WTC11 (cell line): ENCODE results near the gene RHOBTB3. TPM values are rescaled to one million over a fixed set of nuclear protein-coding genes. Genes with fewer than 3 reads are reported as not detected.
A peak's percentile ranks its signal among the peaks of the same experiment; 100 is the strongest.

ENCODE experiments used
- ATAC-seq: fragments of 200-7000 bp; cut with Tn5 transposase; 2 replicates; pipeline ENCODE4 v1.10.0; 2021; ENCODE audit warnings: mild to moderate bottlenecking, moderate library complexity
- CTCF ChIA-PET: fragments of 300-600 bp; sonication (Branson Sonifier 250); formaldehyde crosslinking; loops from one replicate; lab custom pipeline; 2021; ENCODE audit warnings: antibody characterized with exemption; lab: Charles Lee
- POLR2A ChIA-PET: fragments of 350-600 bp; sonication (Branson Sonifier 250); formaldehyde crosslinking; loops from one replicate; lab custom pipeline; 2021; ENCODE audit warnings: antibody characterized with exemption; lab: Charles Lee
- DNase-seq: peaks from one replicate; pipeline ENCODE4 v3.0.0; 2021; ENCODE audit warnings: low spot score
- H3K27ac Mint-ChIP-seq: 2 replicates; pipeline ENCODE4 v1.8.0; 2021; ENCODE audit warnings: mixed read lengths
- H3K27me3 Mint-ChIP-seq: 2 replicates; pipeline ENCODE4 v1.8.0; 2021; ENCODE audit warnings: low read depth, mild to moderate bottlenecking, moderate library complexity, mixed read lengths
- H3K36me3 Mint-ChIP-seq: 2 replicates; pipeline ENCODE4 v1.8.0; 2021; ENCODE audit warnings: mixed read lengths
- H3K4me1 Mint-ChIP-seq: 2 replicates; pipeline ENCODE4 v1.8.0; 2022; ENCODE audit warnings: mixed read lengths
- H3K4me3 Mint-ChIP-seq: 2 replicates; pipeline ENCODE4 v1.8.0; 2021; ENCODE audit warnings: mild to moderate bottlenecking, moderate library complexity, mixed read lengths
- H3K9me3 Mint-ChIP-seq: 2 replicates; pipeline ENCODE4 v1.8.0; 2021; ENCODE audit warnings: mixed read lengths
- CREB1 ChIP-seq: sonication (generic); formaldehyde crosslinking; IDR thresholded peaks from 2 replicates; pipeline ENCODE4 v1.8.0; 2023; ENCODE audit warnings: mild to moderate bottlenecking, missing genetic modification reagents
- FOXK1 ChIP-seq: sonication (generic); formaldehyde crosslinking; IDR thresholded peaks from 2 replicates; pipeline ENCODE4 v1.8.0; 2022; ENCODE audit warnings: mild to moderate bottlenecking, moderate library complexity, missing genetic modification reagents
- GABPB1 ChIP-seq: sonication (generic); formaldehyde crosslinking; IDR thresholded peaks from 2 replicates; pipeline ENCODE4 v1.8.1; 2023; ENCODE audit warnings: mild to moderate bottlenecking, missing genetic modification reagents
- GRHL2 ChIP-seq: fragments of 250-450 bp; sonication (Bioruptor Pico); IDR thresholded peaks from 2 replicates; pipeline ENCODE4 v1.8.0; 2022; ENCODE audit warnings: mild to moderate bottlenecking, moderate library complexity; ENCODE audit not compliant: insufficient replicate concordance, severe bottlenecking
- KAT7 ChIP-seq: sonication (generic); formaldehyde crosslinking; IDR thresholded peaks from 2 replicates; pipeline ENCODE4 v1.8.1; 2023; ENCODE audit warnings: missing genetic modification reagents, mild to moderate bottlenecking, borderline replicate concordance
- MYBL2 ChIP-seq: sonication (generic); formaldehyde crosslinking; IDR thresholded peaks from 2 replicates; pipeline ENCODE4 v1.8.1; 2023; ENCODE audit warnings: mild to moderate bottlenecking, moderate library complexity, missing genetic modification reagents
- NFATC4 ChIP-seq: fragments of 250-450 bp; sonication (Bioruptor Pico); IDR thresholded peaks from 2 replicates; pipeline ENCODE4 v1.9.0; 2021; ENCODE audit warnings: mild to moderate bottlenecking
- NFE2L1 ChIP-seq: sonication (generic); formaldehyde crosslinking; IDR thresholded peaks from 2 replicates; pipeline ENCODE4 v1.8.1; 2023; ENCODE audit warnings: missing genetic modification reagents
- NR1H2 ChIP-seq: sonication (generic); formaldehyde crosslinking; IDR thresholded peaks from 2 replicates; pipeline ENCODE4 v1.9.0; 2021; ENCODE audit warnings: mild to moderate bottlenecking, moderate library complexity, missing genetic modification reagents
- NR3C1 ChIP-seq: sonication (generic); formaldehyde crosslinking; conservative IDR thresholded peaks from 2 replicates; pipeline ENCODE4 v1.8.1; 2023; ENCODE audit warnings: low read depth, mild to moderate bottlenecking, missing genetic modification reagents
- total RNA-seq: library from RNA; stranded (reverse); gene quantifications from 3 replicates; pipeline ENCODE4 v1.2.3, GENCODE V29; 2021
- TF ChIP-seq, protein P1 (sequence below): fragments of 250-450 bp; sonication (Bioruptor Pico); IDR thresholded peaks from 2 replicates; pipeline ENCODE4 v1.8.0; 2021; ENCODE audit warnings: mild to moderate bottlenecking
- TF ChIP-seq, protein P2 (sequence below): sonication (generic); formaldehyde crosslinking; IDR thresholded peaks from 2 replicates; pipeline ENCODE4 v1.8.1; 2022; ENCODE audit warnings: low read depth, missing genetic modification reagents, borderline replicate concordance
- TF ChIP-seq, protein P3 (sequence below): fragments of 200-600 bp; IDR thresholded peaks from 2 replicates; pipeline ENCODE4 v1.8.0; 2022; ENCODE audit warnings: antibody characterized with exemption
- TF ChIP-seq, protein P4 (sequence below): sonication (generic); formaldehyde crosslinking; IDR thresholded peaks from 2 replicates; pipeline ENCODE4 v1.8.1; 2022; ENCODE audit warnings: mild to moderate bottlenecking, moderate library complexity, missing genetic modification reagents
- TF ChIP-seq, protein P5 (sequence below): fragments of 250-450 bp; sonication (Bioruptor Pico); conservative IDR thresholded peaks from 2 replicates; pipeline ENCODE4 v1.9.0; 2021; ENCODE audit warnings: mild to moderate bottlenecking
- TF ChIP-seq, protein P6 (sequence below): sonication (generic); formaldehyde crosslinking; IDR thresholded peaks from 2 replicates; pipeline ENCODE4 v1.8.1; 2023; ENCODE audit warnings: mild to moderate bottlenecking, missing genetic modification reagents, borderline replicate concordance

The RHOBTB3 gene
- total RNA-seq, 1 experiment from 2014 or later: 13.8 TPM

DNA sequence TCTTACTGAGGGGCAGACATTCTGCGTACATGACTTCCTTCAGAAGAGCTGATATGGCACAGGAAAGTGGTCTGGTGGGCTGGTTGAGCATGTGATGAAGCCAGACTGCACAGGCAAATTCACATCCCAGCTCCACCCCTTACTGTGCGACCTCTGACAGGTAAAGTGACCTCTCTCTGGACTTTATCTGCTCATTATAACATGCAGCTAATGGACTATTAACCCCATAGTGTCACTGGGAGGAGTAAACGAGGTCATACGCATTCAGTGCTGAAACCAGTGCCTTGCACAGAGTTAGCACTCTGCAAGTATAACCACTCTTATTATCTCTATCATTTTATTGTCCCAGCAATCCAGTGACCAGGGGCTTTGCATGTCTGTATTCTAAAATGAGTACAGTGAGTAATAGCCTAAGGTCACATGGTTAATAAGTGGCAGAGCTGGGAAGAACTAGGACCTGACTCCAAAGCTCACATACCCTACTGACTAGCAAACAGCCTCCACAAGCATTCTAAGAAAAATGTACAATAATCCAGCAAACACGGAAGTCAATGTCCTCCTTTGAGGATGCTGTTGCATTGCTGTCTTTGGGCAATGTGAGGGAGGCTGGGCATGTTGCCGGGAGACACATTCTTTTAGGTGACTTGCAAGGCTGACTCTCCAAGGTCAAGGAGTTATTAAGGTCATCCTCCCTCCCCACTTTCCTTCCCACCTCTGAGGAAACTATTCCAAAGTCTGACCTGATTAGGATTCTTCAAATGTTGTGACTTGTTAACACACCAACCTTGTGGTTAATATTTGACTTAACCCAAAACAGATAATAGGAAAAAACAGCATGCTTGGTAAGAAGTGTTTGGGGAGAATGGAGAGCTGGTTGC, 72.4 kb downstream of the RHOBTB3 start:
- Mint-ChIP-seq H3K36me3 (no peaks in the 10 kb centered on the region), H3K4me1 (peaks cover 5% of the 10 kb centered on the region), H3K27ac (no peak overlapping the region), H3K27me3 (no peaks in the 10 kb centered on the region), H3K4me3 (no peak overlapping the region), H3K9me3 (peaks cover 16% of the 10 kb centered on the region)
- ChIA-PET CTCF (interaction anchor here (1.4 to 1.8 kb wide), 2 partner anchors 22 to 23 kb away, joined by 5 to 8 read pairs; no protein-coding TSS in a partner anchor), POLR2A (no interaction called here)
- no peak for ATAC-seq
- DNase-seq: no peak
- TF ChIP-seq, protein P1, sequence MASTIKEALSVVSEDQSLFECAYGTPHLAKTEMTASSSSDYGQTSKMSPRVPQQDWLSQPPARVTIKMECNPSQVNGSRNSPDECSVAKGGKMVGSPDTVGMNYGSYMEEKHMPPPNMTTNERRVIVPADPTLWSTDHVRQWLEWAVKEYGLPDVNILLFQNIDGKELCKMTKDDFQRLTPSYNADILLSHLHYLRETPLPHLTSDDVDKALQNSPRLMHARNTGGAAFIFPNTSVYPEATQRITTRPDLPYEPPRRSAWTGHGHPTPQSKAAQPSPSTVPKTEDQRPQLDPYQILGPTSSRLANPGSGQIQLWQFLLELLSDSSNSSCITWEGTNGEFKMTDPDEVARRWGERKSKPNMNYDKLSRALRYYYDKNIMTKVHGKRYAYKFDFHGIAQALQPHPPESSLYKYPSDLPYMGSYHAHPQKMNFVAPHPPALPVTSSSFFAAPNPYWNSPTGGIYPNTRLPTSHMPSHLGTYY: no peak
- TF ChIP-seq NR3C1 (CRISPR knock-in tag) (no peak), GABPB1 (CRISPR knock-in tag) (peak; percentile 30; the same call in 1 of the 2 replicates), MYBL2 (CRISPR knock-in tag) (no peak), NFATC4 (CRISPR knock-in tag) (no peak), KAT7 (CRISPR knock-in tag) (no peak)
- TF ChIP-seq, protein P2, sequence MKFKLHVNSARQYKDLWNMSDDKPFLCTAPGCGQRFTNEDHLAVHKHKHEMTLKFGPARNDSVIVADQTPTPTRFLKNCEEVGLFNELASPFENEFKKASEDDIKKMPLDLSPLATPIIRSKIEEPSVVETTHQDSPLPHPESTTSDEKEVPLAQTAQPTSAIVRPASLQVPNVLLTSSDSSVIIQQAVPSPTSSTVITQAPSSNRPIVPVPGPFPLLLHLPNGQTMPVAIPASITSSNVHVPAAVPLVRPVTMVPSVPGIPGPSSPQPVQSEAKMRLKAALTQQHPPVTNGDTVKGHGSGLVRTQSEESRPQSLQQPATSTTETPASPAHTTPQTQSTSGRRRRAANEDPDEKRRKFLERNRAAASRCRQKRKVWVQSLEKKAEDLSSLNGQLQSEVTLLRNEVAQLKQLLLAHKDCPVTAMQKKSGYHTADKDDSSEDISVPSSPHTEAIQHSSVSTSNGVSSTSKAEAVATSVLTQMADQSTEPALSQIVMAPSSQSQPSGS (CRISPR knock-in tag): no peak
- TF ChIP-seq, protein P3, sequence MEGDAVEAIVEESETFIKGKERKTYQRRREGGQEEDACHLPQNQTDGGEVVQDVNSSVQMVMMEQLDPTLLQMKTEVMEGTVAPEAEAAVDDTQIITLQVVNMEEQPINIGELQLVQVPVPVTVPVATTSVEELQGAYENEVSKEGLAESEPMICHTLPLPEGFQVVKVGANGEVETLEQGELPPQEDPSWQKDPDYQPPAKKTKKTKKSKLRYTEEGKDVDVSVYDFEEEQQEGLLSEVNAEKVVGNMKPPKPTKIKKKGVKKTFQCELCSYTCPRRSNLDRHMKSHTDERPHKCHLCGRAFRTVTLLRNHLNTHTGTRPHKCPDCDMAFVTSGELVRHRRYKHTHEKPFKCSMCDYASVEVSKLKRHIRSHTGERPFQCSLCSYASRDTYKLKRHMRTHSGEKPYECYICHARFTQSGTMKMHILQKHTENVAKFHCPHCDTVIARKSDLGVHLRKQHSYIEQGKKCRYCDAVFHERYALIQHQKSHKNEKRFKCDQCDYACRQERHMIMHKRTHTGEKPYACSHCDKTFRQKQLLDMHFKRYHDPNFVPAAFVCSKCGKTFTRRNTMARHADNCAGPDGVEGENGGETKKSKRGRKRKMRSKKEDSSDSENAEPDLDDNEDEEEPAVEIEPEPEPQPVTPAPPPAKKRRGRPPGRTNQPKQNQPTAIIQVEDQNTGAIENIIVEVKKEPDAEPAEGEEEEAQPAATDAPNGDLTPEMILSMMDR: no peak

DNA sequence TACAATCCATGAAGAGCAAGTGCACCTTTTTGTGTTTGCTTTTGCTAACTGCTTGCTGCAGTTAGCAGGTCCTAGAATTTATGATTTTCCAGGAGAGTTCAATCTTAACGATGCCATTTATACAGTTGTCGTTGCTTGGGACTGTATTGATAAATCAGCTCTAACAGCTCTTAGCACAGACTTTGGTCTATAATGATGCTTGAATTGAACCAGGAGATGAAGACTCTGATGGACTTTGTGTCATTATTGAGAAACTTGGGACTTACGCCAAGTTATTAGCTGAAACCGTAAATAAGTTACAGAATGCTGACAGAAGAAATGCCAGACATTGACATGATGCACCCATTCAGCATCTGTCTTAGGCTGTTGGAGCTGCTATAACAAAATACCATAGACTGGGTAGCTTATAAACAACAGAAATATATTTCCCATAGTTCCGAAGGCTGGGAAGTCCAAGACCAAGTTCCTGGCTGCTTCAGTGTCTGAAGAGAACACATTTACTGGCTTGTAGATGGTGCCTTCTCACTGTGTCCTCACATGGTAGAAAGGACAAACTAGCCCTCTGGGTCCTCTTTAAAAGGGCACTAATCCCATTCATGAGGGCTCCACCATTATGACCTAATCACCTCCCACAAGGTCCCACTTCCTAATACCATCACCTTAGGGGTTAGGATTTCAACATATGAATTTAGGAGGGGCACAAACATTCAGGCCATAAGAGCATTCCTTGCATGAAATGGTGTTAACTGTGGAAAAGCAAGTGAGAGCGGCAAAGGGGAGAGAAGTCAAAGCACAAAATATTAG, 73.8 kb downstream of the RHOBTB3 start:
- DNase-seq: no peak
- ChIA-PET POLR2A (no interaction called here), CTCF (interaction anchor here (1.8 kb wide), 1 partner anchor 24 kb away, joined by 8 read pairs; no protein-coding TSS in a partner anchor)
- Mint-ChIP-seq H3K4me1 (peaks cover 20% of the 10 kb centered on the region), H3K27me3 (no peaks in the 10 kb centered on the region), H3K27ac (no peak overlapping the region), H3K4me3 (no peak overlapping the region), H3K36me3 (no peaks in the 10 kb centered on the region), H3K9me3 (peaks cover 16% of the 10 kb centered on the region)
- ATAC-seq: no peak
- no peak for TF ChIP-seq NFE2L1
- TF ChIP-seq, protein P4, sequence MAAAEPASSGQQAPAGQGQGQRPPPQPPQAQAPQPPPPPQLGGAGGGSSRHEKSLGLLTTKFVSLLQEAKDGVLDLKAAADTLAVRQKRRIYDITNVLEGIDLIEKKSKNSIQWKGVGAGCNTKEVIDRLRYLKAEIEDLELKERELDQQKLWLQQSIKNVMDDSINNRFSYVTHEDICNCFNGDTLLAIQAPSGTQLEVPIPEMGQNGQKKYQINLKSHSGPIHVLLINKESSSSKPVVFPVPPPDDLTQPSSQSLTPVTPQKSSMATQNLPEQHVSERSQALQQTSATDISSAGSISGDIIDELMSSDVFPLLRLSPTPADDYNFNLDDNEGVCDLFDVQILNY: no peak
- TF ChIP-seq GRHL2: no peak
- no peak for TF ChIP-seq GABPB1 (CRISPR knock-in tag)
- TF ChIP-seq NR1H2 (CRISPR knock-in tag): no peak
- no peak for TF ChIP-seq CREB1
- no peak for TF ChIP-seq FOXK1 (CRISPR knock-in tag)
- TF ChIP-seq, protein P5, sequence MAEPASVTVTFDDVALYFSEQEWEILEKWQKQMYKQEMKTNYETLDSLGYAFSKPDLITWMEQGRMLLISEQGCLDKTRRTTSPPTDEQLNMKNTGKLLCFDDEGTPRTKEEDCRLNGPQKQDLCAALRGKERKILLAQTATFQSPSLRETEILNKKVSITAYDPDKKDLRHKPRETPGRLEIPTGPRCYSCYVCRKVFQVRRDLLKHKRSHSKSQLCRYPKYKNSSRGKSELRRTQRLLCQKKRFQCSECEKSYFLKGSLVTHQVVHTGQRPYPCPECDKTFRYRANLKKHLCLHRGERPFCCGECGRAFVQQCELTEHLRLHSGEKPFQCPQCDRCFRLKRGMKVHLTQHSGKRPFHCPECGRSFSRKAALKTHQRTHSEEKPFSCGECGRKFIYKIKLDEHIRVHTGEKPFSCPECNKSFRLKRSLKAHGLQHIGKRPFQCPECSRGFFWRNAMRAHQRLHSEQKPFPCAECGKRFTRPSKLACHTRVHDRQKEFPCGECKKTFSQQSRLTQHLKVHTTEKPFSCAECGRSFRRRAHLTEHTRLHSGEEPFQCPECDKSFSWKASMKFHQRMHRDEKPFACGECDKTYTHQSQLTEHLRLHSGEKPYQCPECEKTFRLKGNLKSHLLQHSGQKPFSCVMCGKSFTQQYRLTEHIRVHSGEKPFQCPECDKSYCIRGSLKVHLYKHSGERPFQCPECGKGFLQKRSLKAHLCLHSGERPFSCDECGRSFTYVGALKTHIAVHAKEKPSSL (CRISPR knock-in tag): no peak
- TF ChIP-seq, protein P6, sequence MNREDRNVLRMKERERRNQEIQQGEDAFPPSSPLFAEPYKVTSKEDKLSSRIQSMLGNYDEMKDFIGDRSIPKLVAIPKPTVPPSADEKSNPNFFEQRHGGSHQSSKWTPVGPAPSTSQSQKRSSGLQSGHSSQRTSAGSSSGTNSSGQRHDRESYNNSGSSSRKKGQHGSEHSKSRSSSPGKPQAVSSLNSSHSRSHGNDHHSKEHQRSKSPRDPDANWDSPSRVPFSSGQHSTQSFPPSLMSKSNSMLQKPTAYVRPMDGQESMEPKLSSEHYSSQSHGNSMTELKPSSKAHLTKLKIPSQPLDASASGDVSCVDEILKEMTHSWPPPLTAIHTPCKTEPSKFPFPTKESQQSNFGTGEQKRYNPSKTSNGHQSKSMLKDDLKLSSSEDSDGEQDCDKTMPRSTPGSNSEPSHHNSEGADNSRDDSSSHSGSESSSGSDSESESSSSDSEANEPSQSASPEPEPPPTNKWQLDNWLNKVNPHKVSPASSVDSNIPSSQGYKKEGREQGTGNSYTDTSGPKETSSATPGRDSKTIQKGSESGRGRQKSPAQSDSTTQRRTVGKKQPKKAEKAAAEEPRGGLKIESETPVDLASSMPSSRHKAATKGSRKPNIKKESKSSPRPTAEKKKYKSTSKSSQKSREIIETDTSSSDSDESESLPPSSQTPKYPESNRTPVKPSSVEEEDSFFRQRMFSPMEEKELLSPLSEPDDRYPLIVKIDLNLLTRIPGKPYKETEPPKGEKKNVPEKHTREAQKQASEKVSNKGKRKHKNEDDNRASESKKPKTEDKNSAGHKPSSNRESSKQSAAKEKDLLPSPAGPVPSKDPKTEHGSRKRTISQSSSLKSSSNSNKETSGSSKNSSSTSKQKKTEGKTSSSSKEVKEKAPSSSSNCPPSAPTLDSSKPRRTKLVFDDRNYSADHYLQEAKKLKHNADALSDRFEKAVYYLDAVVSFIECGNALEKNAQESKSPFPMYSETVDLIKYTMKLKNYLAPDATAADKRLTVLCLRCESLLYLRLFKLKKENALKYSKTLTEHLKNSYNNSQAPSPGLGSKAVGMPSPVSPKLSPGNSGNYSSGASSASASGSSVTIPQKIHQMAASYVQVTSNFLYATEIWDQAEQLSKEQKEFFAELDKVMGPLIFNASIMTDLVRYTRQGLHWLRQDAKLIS: no peak
